Germinal center (tissue), 1 donor: ENCODE data around the gene PEX26.
"Not testable (repeated sequence)": the region's sequence is repeated elsewhere in the genome, so short reads cannot be mapped to it uniquely, and the experiment has no call there.

Source experiments
- DNase-seq: peaks from one replicate; pipeline ENCODE4 v3.0.0; 2012; ENCODE audit warnings: mixed read lengths, low spot score

Gene PEX26

GRCh38 chr22:18056807-18057474 is 20.8 kb upstream of the PEX26 start:
- DNase-seq, result peak; percentile 70

GRCh38 chr22:18057568-18058209 is 20.1 kb upstream of the PEX26 start:
- peak; percentile 78 for DNase-seq

GRCh38 chr22:18058371-18059093 is 19.3 kb upstream of the PEX26 start:
- no peak for DNase-seq

- DNase-seq, result no peak
These were observed 18.7 kb upstream of the PEX26 start for GRCh38 chr22:18059094-18059417.

GRCh38 chr22:18059473-18059872 is 18.3 kb upstream of the PEX26 start:
- DNase-seq, result no peak

- no peak for DNase-seq
These were observed 17.8 kb upstream of the PEX26 start for GRCh38 chr22:18059991-18060390.

- no peak for DNase-seq
These were observed 16.9 kb upstream of the PEX26 start for GRCh38 chr22:18060646-18061620.

GRCh38 chr22:18062421-18062820 is 15.4 kb upstream of the PEX26 start:
- DNase-seq, result no peak

- DNase-seq, result no peak
These were observed 14.5 kb upstream of the PEX26 start for GRCh38 chr22:18063306-18063705.

- DNase-seq, result not testable (repeated sequence)
These were observed 14.1 kb upstream of the PEX26 start for GRCh38 chr22:18063715-18064114.

- no peak for DNase-seq
These were observed 13.2 kb upstream of the PEX26 start for GRCh38 chr22:18064636-18065035.

GRCh38 chr22:18065256-18065655 is 12.5 kb upstream of the PEX26 start:
- peak; percentile 39 for DNase-seq

GRCh38 chr22:18066181-18066859 is 11.5 kb upstream of the PEX26 start:
- peak; percentile 60 for DNase-seq

- DNase-seq, result no peak
These were observed 10.7 kb upstream of the PEX26 start for GRCh38 chr22:18067121-18067520.

- no peak for DNase-seq
These were observed 10.0 kb upstream of the PEX26 start for GRCh38 chr22:18067548-18068341.

- no peak for DNase-seq
These were observed 9.3 kb upstream of the PEX26 start for GRCh38 chr22:18068381-18068988.

GRCh38 chr22:18069041-18069440 is 8.7 kb upstream of the PEX26 start:
- no peak for DNase-seq

- DNase-seq, result no peak
These were observed 7.7 kb upstream of the PEX26 start for GRCh38 chr22:18070041-18070440.

GRCh38 chr22:18070556-18071306 is 7.1 kb upstream of the PEX26 start:
- DNase-seq, result no peak
